ENCODE data around the gene ETF1.

The ETF1 gene

GRCh38 chr5:138563340-138564118 is 20.5 kb upstream of the ETF1 start:
- DNase-seq (ENCODE audit: low spot score) = no peak

DNA sequence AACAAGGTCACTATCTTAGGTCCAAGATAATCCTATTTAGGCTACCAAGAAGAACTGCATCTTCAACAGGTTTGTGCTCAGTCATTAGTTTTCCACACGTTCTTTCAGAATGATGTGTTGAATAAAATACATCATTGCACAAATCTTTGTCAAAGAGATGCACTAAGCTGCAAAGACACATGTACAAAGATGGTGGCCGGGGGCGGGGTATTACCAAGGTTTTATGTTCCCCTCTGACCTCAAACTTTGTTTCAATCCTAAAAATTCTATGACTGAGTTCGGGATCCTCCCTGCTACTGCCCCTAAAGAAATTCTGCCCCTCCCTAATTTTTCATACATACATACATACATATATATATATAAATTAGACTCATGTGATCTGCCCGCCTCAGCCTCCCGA is 17.9 kb upstream of the ETF1 start:
- DNase-seq (ENCODE audit: low spot score) = no peak

- DNase-seq (ENCODE audit: low spot score) = no peak
Observed at GRCh38 chr5:138559937-138560336, 16.9 kb upstream of the ETF1 start.

GRCh38 chr5:138557677-138558076 is 14.6 kb upstream of the ETF1 start:
- DNase-seq (ENCODE audit: low spot score) = no peak

- no peak for DNase-seq (ENCODE audit: low spot score)
Observed at GRCh38 chr5:138554143-138554542, 11.1 kb upstream of the ETF1 start.

DNA sequence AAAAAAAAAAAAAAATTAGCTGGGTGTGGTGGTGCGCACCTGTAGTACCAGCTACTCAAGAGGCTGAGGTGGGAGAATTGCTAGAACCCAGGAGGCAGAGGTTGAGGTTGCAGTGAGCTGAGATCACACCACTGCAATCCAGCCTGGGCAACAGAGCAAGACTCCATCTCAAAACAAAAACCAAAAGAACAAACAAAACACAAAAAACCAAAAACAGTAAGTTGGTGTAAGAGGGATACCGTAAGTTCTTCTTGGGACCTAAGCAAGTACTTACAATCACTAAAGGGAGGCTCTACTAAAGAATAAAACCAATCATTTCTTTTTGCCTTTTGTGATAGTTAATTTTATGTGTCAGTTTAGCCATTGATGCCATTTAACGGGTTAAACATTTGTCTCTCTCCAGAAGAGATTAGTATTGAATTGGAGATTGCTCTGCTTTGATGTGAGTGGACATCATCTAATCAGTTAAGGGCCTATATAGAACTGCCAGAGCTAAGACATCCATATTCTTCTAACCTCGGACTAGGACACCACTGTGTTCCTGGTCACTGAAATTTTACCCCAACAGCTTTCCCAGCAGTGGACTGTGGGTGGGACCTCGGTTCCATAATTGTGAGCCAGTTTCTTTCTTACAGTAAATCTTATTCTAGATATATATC is 10.5 kb upstream of the ETF1 start:
- no peak for DNase-seq (ENCODE audit: low spot score)

DNA sequence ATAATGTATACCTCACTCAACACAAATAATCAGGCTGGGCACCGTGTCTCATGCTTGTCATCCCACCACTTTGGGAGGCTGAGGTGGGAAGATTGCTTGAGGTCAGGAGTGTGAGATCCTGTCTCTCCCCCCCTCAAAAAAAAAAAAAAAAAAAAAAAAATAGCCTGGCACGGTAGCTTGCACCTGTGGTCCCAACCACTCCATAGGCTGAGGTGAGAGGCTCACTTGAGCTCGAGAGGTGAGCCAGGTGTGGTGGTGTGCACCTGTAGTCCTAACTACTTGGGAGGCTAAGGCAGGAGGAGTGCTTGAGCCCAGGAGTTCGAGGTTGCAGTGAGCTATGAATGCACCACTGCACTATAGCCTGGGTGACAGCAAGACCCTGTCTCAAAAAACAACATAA is 9.6 kb upstream of the ETF1 start:
- DNase-seq (ENCODE audit: low spot score) = no peak

- no peak for DNase-seq (ENCODE audit: low spot score)
Observed at GRCh38 chr5:138549414-138549813, 6.4 kb upstream of the ETF1 start.

DNA sequence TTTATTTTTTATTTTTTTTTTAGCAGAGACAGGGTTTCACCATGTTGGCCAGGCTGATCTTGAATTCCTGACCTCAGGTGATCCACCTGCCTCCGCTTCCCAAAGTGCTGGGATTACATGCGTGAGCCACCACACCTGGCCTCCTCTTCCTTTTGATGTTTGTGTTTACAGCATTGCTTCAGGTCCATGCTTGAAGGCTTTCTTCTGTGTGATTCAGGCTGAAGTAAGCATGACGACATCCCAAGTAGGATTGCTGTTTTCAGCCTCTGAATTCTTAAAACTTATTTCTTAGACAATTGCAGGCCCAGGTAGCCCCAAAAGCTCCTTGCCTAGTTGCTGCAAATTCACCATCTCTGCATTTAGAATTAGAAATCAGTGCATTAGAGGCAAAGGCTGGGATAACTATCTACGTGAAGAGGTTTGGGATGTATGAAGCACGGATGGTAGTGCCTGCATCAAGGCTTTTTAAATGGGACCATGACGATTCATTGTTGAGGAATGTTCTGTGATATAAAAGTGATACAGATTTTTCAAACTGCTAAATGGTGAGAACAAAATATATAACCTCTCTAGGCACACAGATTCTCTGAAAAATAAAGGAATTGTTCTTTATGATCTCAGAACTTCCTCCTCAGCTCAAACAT is 3.0 kb upstream of the ETF1 start:
- no peak for DNase-seq (ENCODE audit: low spot score)

GRCh38 chr5:138544181-138545134 is 1.4 kb upstream of the ETF1 start:
- DNase-seq (ENCODE audit: low spot score) = no peak

GRCh38 chr5:138543730-138544104 is 681 bp upstream of the ETF1 start:
- no peak for DNase-seq (ENCODE audit: low spot score)

DNA sequence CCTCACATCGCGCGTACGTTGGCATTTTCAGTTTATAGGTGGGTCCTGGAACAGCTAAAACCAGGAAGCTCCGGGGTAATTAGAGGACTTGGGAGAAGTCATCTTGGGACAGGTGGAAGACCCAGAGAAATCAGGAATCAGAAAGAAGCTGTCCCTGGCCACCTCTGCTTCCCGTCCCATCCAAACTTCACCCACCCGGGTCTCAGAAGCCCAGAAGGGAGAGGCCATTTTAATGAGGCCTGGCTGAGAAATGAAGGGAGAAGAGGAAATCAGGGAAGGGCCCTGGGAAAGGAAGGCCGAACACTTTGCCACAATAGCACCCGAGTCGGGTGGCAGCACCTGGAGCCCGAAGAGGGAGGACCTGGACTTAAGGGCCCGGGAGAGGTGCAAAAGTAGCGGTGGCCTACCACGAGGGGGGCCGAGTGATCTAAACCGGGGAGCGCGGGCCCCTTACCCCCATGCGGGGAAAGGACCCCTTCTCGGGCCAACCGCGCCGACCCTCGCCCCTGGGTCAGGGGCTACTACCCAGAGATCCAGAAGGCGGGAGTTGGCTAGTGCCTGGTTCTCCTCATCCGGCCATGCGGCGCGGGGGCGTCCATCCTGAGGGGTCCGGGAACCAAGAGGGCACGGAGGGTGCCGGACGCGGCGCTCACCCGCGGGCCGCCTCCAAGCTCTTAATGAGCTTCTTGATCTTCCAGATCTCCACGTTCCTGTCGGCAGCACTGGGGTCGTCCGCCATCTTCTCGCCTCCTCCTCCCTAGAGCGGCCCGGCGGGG is 668 bp downstream of the ETF1 start:
- DNase-seq (ENCODE audit: low spot score) = no peak

GRCh38 chr5:138541511-138542179 is 1.4 kb downstream of the ETF1 start:
- DNase-seq (ENCODE audit: low spot score) = no peak

GRCh38 chr5:138539791-138540190 is 3.2 kb downstream of the ETF1 start:
- DNase-seq (ENCODE audit: low spot score) = no peak

- DNase-seq (ENCODE audit: low spot score) = no peak
Observed at GRCh38 chr5:138538943-138539627, 4.0 kb downstream of the ETF1 start.

DNA sequence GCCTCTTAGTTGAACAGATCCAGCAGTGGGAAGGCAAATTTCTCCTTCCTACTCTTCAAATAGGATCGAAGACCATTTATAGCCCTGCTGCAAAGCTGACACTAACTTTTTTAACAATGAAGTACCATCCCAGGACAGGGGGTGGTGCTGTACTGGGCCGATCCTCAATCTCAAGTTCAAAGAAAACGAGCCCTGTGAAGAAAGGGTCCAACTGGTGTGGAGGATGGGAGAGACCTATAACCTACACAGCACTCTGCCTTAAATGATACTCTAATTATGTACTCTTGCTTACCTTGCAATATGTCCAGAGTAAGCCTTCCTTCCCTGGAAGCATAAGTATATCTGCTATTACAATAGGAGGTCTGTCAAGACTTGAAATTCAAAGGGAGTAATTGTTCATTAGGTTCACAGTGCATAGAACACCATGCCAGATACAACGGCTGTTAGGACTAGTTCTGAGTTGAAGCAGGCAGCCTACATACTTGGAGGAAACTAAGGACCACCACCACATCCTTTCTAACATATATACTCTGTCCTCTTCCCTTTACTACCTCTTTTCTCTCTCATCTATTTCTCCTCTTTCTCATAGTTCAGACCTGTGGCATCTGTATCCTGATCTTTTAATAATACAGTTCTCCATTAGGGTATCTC is 6.2 kb downstream of the ETF1 start:
- DNase-seq (ENCODE audit: low spot score) = no peak

GRCh38 chr5:138536215-138536614 is 6.8 kb downstream of the ETF1 start:
- DNase-seq (ENCODE audit: low spot score) = no peak

DNA sequence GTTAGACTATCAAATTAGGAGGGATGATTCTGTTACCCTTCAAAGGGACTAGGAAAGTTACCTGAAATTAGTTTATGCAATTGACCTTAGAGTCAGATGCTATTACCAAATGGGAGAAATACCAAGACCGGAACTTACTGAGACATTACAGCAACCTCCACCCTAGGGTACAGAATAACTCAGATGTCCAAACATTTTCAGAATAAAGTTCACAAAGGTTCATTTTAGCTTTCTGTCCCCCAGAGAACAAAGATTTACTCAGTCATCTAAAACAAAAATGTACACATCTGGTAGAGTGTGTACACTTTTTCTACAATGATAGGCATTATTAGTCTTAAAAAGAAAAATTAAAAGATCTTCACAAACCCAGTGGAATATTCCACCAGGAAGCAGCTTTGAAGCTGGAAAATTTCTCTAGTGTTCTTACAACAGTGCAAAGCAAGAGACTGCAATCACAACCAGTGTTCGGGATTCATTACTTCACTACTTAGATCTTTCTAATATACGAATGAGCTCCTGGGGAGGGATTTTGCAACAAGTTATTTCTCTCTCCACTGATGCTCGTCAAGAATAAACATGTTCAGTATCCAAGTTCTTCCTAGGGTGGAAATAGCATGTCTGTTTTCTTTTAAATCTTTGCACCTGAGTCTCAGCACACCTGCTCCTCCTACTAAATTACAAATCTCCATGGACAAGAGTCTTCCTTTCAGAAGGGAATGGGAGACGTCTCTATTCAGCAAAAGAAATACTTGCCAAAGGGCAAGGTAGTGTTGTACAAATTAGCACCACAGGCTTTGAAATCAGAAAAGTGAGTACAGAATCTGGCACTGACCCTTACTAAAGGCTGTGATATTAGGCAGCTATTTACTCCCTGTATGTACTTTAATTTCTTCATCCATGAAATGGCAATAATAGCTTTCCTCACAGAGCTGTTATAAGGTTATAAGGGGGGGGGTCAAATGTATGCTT is 8.8 kb downstream of the ETF1 start:
- DNase-seq (ENCODE audit: low spot score) = no peak

All from putamen (tissue), 1 donor.